SK-N-SH treated with all-trans-retinoic acid at 6 μM for 48 hours (cell line): ENCODE measurements around the gene PIEZO1.

ENCODE experiments used
- ARNTL ChIP-seq: fragments of 450-650 bp; formaldehyde crosslinking; IDR thresholded peaks from 2 replicates; pipeline ENCODE4 v1.5.0; 2020; ENCODE audit warnings: low read depth, mild to moderate bottlenecking, moderate library complexity, borderline replicate concordance
- TSHZ2 ChIP-seq: fragments of 250-450 bp; sonication (Bioruptor Pico); IDR thresholded peaks from 2 replicates; pipeline ENCODE4 v1.5.0; 2020; ENCODE audit warnings: mild to moderate bottlenecking, moderate library complexity
- ZC3H10 ChIP-seq: fragments of 250-450 bp; sonication (Bioruptor Pico); IDR thresholded peaks from 2 replicates; pipeline ENCODE4 v1.5.1; 2021; ENCODE audit warnings: mild to moderate bottlenecking, moderate library complexity

DNA sequence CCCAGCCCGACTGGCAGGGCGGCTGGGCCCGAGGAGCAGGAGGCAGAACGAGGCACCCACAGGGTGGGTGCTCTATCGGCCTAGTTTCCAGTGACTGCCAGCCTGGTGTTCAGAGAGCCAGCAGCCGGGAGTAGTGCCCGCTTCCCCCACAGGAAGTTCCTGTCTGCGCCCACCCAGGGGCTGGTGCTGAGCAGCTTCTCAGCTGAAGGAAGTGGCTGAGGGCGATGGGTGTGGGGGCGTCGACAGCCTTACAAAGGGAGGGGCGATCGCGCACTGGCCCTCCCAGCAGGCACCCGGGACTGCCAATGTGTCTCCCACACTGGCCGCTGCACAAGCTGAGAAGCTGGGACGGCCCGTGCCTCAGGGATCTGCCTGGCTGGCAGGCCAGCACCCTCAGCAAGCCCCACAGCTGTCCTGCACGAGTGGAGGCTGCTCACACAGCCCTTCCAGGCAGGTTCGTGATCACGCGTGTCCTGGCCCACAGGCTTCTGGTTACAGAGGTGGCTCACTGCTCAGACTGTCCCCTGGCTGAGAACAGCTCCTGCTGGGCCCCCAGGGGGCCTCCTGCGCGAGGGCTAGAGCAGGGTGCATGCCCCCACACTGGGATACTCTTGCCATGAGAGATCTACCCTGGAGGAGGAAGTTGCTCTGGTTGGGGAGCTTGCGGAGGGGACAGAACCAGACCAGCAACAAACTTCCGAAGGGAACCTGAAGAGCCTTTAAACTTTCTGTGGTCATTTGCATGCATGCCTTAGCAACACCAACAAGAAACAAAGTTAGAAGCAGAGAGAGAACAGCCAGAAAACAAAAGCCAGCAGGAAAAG is 81.3 kb downstream of the PIEZO1 start:
- TF ChIP-seq ARNTL (CRISPR knock-in tag) (no peak), TSHZ2 (CRISPR knock-in tag) (no peak), ZC3H10 (CRISPR knock-in tag) (no peak)
